Keratinocyte (primary cell): ENCODE data around the gene ASTN1. TPM values are rescaled to one million over a fixed set of nuclear protein-coding genes. Genes with fewer than 3 reads are reported as not detected.

Experiments used
- DNase-seq: peaks from one replicate; pipeline ENCODE4 v3.0.0-alpha.2; 2011; ENCODE audit warnings: low read depth, missing footprints, low spot score
- FAIRE-seq: peaks from 2 replicates; lab custom pipeline; 2011; peaks lifted over from hg19 to GRCh38; lab: Jason Lieb, UNC
- H2AFZ ChIP-seq: 2 replicates; pipeline ENCODE4 v1.6.0; 2012; ENCODE audit warnings: low read length, control low read depth, inconsistent platforms; ENCODE audit not compliant: control insufficient read depth
- H3K27ac ChIP-seq: 2 replicates; pipeline ENCODE4 v1.5.1; 2011; ENCODE audit warnings: low read length; ENCODE audit not compliant: control insufficient read depth, insufficient read depth
- H3K27me3 ChIP-seq: 3 replicates; pipeline ENCODE4 v1.6.0; 2011; ENCODE audit warnings: low read length; ENCODE audit not compliant: control insufficient read depth, insufficient read depth; ENCODE audit errors: extremely low read depth
- H3K36me3 ChIP-seq, 2 experiments: 2 replicates in 1 of 2; 3 replicates in 1 of 2; pipeline ENCODE4 v1.5.1; 2011; ENCODE audit warnings: low read length in 2 of 2, mild to moderate bottlenecking in 1 of 2; ENCODE audit not compliant: control insufficient read depth in 2 of 2, insufficient read depth in 2 of 2; ENCODE audit errors: extremely low read depth in 1 of 2
- H3K4me1 ChIP-seq: 3 replicates; pipeline ENCODE4 v1.5.1; 2011; ENCODE audit warnings: low read length; ENCODE audit not compliant: control insufficient read depth, insufficient read depth; ENCODE audit errors: extremely low read depth
- H3K4me2 ChIP-seq: 3 replicates; pipeline ENCODE4 v1.6.0; 2011; ENCODE audit warnings: low read depth, low read length; ENCODE audit not compliant: control insufficient read depth, insufficient read depth; ENCODE audit errors: extremely low read depth
- H3K4me3 ChIP-seq, 3 experiments: fragments of 200-600 bp in 1 of 3; sonication (generic) in 1 of 3; 2 replicates in 2 of 3; 3 replicates in 1 of 3; pipeline ENCODE4 v1.5.1; 2011 to 2016; ENCODE audit warnings: low read length in 3 of 3, mild to moderate bottlenecking in 3 of 3, control low read depth in 2 of 3, inconsistent platforms in 1 of 3, low read depth in 1 of 3, mixed read lengths in 1 of 3, mixed run types in 1 of 3, moderate library complexity in 1 of 3; ENCODE audit not compliant: control insufficient read depth in 2 of 3, insufficient read depth in 2 of 3; ENCODE audit errors: extremely low read depth in 1 of 3
- H3K79me2 ChIP-seq: 2 replicates; pipeline ENCODE4 v1.6.0; 2012; ENCODE audit warnings: low read length; ENCODE audit not compliant: control insufficient read depth, insufficient read depth
- H3K9ac ChIP-seq: 3 replicates; pipeline ENCODE4 v1.6.0; 2011; ENCODE audit warnings: low read length; ENCODE audit not compliant: control insufficient read depth, insufficient read depth; ENCODE audit errors: extremely low read depth
- H3K9me1 ChIP-seq: 3 replicates; pipeline ENCODE4 v1.6.0; 2011; ENCODE audit warnings: low read length; ENCODE audit not compliant: control insufficient read depth, insufficient read depth; ENCODE audit errors: extremely low read depth
- H3K9me3 ChIP-seq: 2 replicates; pipeline ENCODE4 v1.5.1; 2012; ENCODE audit warnings: low read depth, low read length; ENCODE audit not compliant: control insufficient read depth
- H4K20me1 ChIP-seq: 3 replicates; pipeline ENCODE4 v1.6.0; 2011; ENCODE audit warnings: low read length; ENCODE audit not compliant: control insufficient read depth, insufficient read depth; ENCODE audit errors: extremely low read depth
- CTCF ChIP-seq, 3 experiments: IDR thresholded peaks in 1 of 3; conservative IDR thresholded peaks in 1 of 3; optimal IDR thresholded peaks in 1 of 3; 2 replicates in 2 of 3; 3 replicates in 1 of 3; pipeline versions ENCODE3 to v1.5.1; 2011; ENCODE audit warnings: low read length in 3 of 3, mild to moderate bottlenecking in 3 of 3, moderate library complexity in 2 of 3, control low read depth in 1 of 3, inconsistent platforms in 1 of 3; ENCODE audit not compliant: insufficient read depth in 2 of 3; ENCODE audit errors: extremely low read depth in 1 of 3
- EZH2 ChIP-seq: IDR thresholded peaks from one replicate; pipeline ENCODE4 v1.6.1; 2012; ENCODE audit warnings: inconsistent platforms, mild to moderate bottlenecking, low read length, moderate library complexity
- dilution Hi-C: fragments of 300-500 bp; cut with MboI; formaldehyde crosslinking; loops from one replicate; pipeline ENCODE4 v1.7.0; 2020; ENCODE audit warnings: low sequenced_read_pairs; ENCODE audit not compliant: extremely low pct_ligation_motif_present
- polyA plus RNA-seq, 5 experiments: library from polyadenylated mRNA; depleted of rRNA in 3 of 5; stranded (reverse) in 3 of 5; stranded (forward) in 1 of 5; unstranded in 1 of 5; fragments of >200 nt; gene quantifications; 1 replicate in 1 of 5; 2 replicates in 3 of 5; 3 replicates in 1 of 5; pipeline versions ENCODE4 v1.2.1 to v1.2.3, GENCODE V29; 2011 to 2012; ENCODE audit warnings: missing spikeins in 2 of 5, low read depth in 1 of 5, low replicate concordance in 1 of 5

The ASTN1 gene
- polyA plus RNA-seq, 1 donor (not counting 4 experiments of a cell fraction or from before 2014, with no cell fraction given) = 0.08 TPM

GRCh38 chr1:177145106-177146070, 19.1 kb downstream of the ASTN1 start:
- Histone ChIP-seq H4K20me1 (no peaks in the 10 kb centered on the region), H3K27me3 (peaks cover 6% of the 10 kb centered on the region), H3K27ac (no peak overlapping the region), H3K9me3 (no peaks in the 10 kb centered on the region), H2AFZ (no peak overlapping the region), H3K9ac (no peak overlapping the region), H3K79me2 (no peaks in the 10 kb centered on the region), H3K4me1 (no peaks in the 10 kb centered on the region), H3K36me3 (no peaks in the 10 kb centered on the region), H3K4me3 (no peak overlapping the region), H3K4me2 (no peak overlapping the region), H3K9me1 (no peaks in the 10 kb centered on the region)
- no peak for TF ChIP-seq CTCF (optimal IDR thresholded peaks at IDR 0.05 in 1 of 3, IDR thresholded peaks at IDR 0.05 in 1 of 3, conservative IDR thresholded peaks at IDR 0.05 in 1 of 3; ENCODE audit: extremely low read depth in 1 of 3, insufficient read depth in 2 of 3, low read length in 3 of 3)
- TF ChIP-seq EZH2 = no peak
- dilution Hi-C loops = no loop called here
- DNase-seq (no peak), FAIRE-seq (no peak)

GRCh38 chr1:177142791-177143271, 21.7 kb downstream of the ASTN1 start:
- no peaks in the 10 kb centered on the region for H4K20me1 ChIP-seq
- DNase-seq (no peak), FAIRE-seq (no peak)
- no peaks in the 10 kb centered on the region for H3K9me3 ChIP-seq
- H3K9ac ChIP-seq = no peak overlapping the region
- H3K4me2 ChIP-seq = no peak overlapping the region
- peaks cover 6% of the 10 kb centered on the region for H3K27me3 ChIP-seq
- H3K27ac ChIP-seq = no peak overlapping the region
- H3K79me2 ChIP-seq = no peaks in the 10 kb centered on the region
- no peak overlapping the region for H2AFZ ChIP-seq
- H3K9me1 ChIP-seq = no peaks in the 10 kb centered on the region
- dilution Hi-C loops = no loop called here
- TF ChIP-seq EZH2 (no peak), CTCF (optimal IDR thresholded peaks at IDR 0.05 in 1 of 3, IDR thresholded peaks at IDR 0.05 in 1 of 3, conservative IDR thresholded peaks at IDR 0.05 in 1 of 3; ENCODE audit: extremely low read depth in 1 of 3, insufficient read depth in 2 of 3, low read length in 3 of 3) (no peak)
- H3K4me3 ChIP-seq = no peak overlapping the region
- no peaks in the 10 kb centered on the region for H3K36me3 ChIP-seq
- no peaks in the 10 kb centered on the region for H3K4me1 ChIP-seq
